HG03196 (cell line): ENCODE measurements around the gene NDST3.

Experiments
- ATAC-seq: cut with Tn5 transposase; IDR thresholded peaks from one replicate; pipeline ENCODE4 v1.9.1; 2021; ENCODE audit not compliant: unreplicated experiment

Gene NDST3

GRCh38 chr4:118034053-118034785, at the start of gene NDST3:
Gene NDST3 (plus strand): TSS chr4:118034486. CDS start chr4:118053911, 19,425 bp downstream.
- peak; percentile 52 for ATAC-seq

GRCh38 chr4:117986321-117986720, 48.0 kb upstream of the NDST3 start:
- ATAC-seq: no peak

- no peak for ATAC-seq
These were observed 46.8 kb upstream of the NDST3 start for GRCh38 chr4:117987464-117987863.

DNA sequence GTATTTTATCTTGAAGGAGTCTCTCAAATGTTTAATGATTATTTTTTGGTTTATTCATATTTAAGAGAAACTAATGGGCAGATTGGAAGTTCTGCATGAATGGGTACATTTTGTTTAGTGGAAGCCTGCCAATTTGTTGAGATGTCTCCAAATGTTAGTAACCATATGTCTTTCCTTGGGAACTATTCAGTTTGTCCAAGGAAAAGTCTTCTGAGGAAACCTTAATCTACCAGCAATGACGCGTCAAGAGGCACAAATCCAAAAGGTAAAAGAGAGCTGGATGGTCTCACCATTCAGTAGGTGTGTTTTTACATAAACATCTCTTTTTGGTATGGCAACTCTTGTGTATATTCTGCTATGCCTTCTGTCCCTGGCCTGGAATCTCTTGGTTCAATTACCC, 37.4 kb upstream of the NDST3 start:
- ATAC-seq: no peak

- ATAC-seq: no peak
These were observed 30.2 kb upstream of the NDST3 start for GRCh38 chr4:118004088-118004487.

DNA sequence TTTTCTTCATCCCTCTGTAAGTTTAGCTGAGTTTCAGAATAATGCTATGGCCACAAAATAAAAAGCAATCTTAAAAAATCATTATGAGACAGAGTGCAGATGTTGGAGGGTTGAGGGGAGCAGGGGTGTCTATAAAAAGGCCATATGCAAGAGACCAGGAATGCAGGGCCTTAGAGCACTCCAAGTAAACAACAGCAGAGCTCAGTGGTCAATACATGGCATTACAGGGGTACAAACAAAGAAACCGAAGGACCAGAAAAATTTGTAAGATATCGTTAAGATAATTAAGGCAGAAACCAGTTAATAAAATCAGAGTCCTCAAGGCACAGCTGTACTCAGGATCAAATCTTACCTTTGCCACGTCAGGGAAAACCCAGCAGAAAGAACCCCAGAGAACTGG, 28.4 kb upstream of the NDST3 start:
- ATAC-seq: no peak

DNA sequence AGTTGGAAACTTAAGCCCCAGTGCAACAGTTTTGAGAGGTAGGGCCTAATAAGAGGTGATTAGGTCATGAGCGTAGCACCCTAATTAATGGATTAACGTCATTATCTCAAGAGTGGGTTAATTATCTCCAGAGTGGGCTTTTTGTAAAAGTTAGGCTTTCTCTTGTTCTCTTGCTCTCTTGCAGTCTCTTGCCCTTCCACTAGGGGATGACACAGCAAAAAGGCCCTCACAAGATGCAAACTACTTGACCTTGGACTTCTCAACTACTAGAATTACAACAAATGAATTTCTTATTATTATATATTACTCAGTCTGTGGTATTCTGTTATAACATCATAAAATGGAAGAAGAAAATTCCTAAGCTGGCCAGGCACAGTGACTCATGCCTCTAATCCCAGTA, 22.1 kb upstream of the NDST3 start:
- ATAC-seq: no peak

DNA sequence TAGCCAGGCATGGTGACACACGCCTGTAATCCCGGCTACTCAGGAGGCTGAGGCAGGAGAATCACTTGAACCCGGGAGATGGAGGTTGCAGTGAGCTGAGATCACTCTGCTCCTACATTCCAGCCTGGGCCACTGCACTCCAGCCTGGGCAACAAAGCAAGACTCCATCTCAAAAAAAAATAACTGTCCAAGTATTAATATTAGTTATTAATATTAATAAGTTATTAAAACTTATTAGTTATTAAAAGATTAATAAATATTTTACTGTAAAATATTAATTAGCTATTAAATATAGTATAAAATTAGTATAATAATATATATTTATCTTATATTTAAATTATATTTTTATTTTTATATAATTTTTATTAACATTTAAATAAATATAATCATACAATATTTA, 19.5 kb upstream of the NDST3 start:
- no peak for ATAC-seq

DNA sequence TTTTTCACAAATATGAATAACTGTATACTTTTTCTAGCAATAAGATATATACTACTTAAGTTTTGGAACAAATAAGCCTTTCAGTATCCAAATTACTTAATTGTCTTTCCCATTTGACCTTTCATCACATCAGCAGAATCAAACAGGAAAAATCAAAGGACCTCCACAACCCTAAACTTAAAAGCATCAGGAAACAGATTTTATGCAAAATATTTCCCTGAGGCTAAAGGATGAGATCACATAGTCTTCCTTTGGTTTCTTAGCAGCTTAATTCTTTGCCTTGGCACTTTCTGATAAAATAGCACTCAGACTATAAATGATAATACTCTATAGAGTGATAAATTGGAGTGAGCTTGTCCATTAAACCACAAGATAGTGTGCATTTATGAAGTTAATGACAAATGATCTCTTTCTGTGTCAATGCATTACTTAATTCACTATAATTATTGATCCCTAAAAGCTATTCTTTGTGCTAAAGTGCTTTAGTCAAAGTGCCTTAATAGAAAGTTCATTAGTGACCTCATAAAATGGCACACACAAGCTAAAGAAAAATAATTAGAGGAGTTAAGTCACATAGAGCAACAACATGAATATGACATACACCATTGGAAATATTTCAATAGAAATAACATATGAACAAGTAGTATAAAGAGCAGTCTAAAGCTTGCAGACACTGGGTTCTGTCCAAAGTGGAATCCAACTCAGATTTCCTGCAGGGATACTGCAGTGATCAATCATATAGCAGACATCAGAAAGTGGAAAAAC, 15.7 kb upstream of the NDST3 start:
- ATAC-seq: no peak

DNA sequence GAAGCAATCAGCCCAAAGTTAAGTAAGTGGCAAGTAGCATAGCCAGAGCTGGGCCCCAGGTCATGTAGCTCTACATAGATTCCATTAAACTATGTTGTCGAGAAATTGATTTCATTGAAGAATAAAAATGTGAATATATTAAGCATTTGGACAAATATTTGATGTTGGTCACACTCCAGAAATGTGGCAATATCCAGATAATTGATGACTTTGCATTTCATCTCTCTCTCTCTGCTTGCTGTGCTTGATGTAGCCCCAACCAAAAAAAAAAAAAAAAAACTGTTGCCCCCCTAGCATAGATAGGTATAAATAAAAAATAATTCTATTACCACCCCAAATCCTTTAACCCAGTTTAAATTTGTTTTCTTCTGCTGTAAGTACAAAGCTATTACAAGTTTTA, 7.5 kb upstream of the NDST3 start:
- ATAC-seq: no peak

- ATAC-seq: no peak
These were observed 5.1 kb upstream of the NDST3 start for GRCh38 chr4:118029224-118029623.

GRCh38 chr4:118032691-118033090, 1.6 kb upstream of the NDST3 start:
- ATAC-seq: no peak

GRCh38 chr4:118033148-118034052, 886 bp upstream of the NDST3 start:
- ATAC-seq: no peak

DNA sequence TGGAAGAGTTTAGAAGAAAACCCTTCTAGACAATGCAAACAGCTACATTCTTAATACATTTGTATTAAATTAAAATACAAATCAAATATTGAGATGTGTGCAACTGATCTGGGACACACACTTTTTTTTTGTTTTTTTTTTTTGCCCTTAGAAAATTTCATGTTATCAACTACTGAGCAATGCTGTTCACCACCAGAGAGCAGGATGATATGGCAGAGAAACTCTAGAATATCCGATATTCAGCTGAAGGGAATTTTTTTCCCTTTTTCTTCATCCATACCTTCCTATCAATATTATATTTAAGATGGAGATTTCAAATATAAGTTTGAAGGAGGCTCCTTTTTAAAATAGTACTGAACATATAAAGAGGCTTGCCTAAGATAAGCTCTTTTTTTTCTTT, 1.0 kb downstream of the NDST3 start:
- no peak for ATAC-seq

DNA sequence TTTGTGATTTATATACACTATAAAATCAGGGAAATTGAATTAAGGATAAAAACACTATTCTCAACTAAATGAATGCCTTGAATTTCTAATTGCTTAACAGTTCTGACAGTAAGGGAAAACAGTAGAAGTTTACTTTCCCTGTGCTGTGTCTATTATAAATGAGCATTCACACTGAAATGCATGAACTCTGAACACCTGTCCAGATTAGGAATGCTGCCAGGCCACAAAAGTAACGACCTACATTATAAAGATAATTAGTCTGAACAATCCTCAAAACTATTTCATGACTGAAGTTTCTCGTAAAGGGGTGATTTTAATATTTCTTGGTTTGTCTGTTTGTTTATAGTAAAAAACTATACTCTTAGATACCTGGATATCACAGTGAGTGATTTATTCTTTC, 2.0 kb downstream of the NDST3 start:
- ATAC-seq: no peak

DNA sequence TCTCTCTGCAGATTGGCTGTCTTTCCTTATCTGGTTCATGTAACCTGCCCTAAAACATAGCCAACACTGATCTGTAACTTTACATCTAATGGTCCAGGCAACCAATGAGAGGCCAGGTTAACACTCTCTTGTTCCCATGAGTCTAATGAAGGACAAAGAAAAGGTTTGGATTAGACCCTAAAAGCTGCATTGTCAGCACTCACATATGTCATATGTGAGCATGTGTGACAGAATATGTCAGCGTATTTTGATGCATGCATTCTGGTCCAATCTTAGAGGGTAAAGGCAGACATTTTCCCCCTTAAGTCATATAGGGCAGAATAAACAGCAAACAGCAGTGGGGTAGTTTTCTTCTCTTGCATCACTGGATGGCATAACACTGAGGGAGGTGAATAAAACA, 3.7 kb downstream of the NDST3 start:
- no peak for ATAC-seq

GRCh38 chr4:118046323-118046722, 12.0 kb downstream of the NDST3 start:
- no peak for ATAC-seq

- ATAC-seq: no peak
These were observed 12.8 kb downstream of the NDST3 start for GRCh38 chr4:118047043-118047442.

DNA sequence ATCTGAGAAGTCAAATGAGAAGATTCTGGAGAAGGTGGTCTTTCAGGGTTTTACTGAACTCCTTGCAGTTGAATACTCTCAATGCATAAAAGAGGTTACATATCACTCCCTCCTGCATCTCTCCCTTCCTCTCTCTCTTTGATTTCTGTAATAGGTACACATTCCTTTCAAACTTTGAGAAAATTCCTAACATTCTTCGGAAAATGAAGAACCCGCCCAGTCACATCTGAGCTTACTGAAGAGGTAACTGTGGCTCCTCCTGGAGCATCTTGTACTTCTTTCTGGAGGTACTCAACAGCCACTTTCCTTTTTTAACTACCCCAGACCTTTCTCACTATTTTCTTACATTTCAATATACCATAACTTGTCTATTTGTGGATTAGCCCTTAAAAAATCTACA, 24.7 kb downstream of the NDST3 start:
- ATAC-seq: no peak

- ATAC-seq: no peak
These were observed 25.1 kb downstream of the NDST3 start for GRCh38 chr4:118059397-118059796.

DNA sequence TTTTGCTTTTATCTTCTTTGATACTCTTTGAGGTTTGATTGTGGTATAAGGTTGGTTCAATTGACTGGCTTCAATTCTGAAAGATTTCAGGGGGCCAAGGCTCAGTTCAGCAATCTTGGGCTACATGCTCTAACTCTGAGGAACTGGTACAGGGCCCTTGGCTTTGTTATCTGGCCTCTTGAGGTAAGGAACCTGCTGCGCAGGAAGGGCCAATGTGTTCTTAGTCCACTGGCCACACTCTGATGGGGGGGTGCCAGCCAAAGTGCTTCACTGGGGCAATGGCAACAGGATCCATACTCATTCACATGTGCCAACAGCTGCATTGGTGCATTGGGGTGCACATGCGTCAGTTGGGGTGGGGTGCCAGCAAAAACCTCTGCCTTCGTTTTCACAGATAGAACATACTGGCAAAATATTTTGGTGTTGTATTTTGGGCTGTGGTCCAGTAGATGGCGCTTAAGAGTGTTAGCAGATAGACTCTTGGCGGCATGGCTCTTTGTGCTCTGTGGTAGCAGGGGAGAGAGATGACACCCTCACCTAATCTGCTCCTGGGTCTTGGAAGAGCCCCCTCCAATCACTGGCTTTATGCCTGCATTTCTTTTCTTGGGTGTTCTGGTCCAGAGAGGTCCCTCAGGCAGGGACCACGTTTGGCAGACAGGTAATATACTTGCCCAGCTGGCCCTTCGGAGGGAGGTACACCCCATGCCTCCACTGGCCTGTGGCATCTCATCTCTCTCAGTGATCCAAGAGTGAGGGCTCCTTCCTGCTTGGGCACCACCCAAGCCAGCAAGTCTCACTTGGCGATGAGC, 42.9 kb downstream of the NDST3 start:
- ATAC-seq: no peak
